H9 (cell line): ENCODE results near the gene HBS1L. TPM values are rescaled to one million over a fixed set of nuclear protein-coding genes. Genes with fewer than 3 reads are reported as not detected.

ENCODE experiments used
- DNase-seq: peaks from one replicate; pipeline ENCODE4 v3.0.0-alpha.2; 2017
- H2AFZ ChIP-seq: one replicate; pipeline ENCODE4 v1.6.1; 2013; ENCODE audit warnings: mild to moderate bottlenecking, low read length, control low read depth, moderate library complexity
- H2AK5ac ChIP-seq: 2 replicates; pipeline ENCODE4 v1.6.1; 2013; ENCODE audit warnings: low read length, control low read depth, mixed read lengths; ENCODE audit not compliant: insufficient read length
- H2BK120ac ChIP-seq: one replicate; pipeline ENCODE4 v1.6.1; 2013; ENCODE audit warnings: low read depth, mild to moderate bottlenecking, low read length, control low read depth, inconsistent platforms; ENCODE audit not compliant: poor library complexity, severe bottlenecking
- H2BK12ac ChIP-seq: 2 replicates; pipeline ENCODE4 v1.6.1; 2013; ENCODE audit warnings: low read length, control low read depth, mixed read lengths, low read depth; ENCODE audit not compliant: insufficient read length
- H2BK15ac ChIP-seq: 2 replicates; pipeline ENCODE4 v1.6.1; 2013; ENCODE audit warnings: low read depth, low read length, control low read depth
- H2BK20ac ChIP-seq: one replicate; pipeline ENCODE4 v1.6.1; 2013; ENCODE audit warnings: low read depth, mild to moderate bottlenecking, low read length, control low read depth, inconsistent platforms; ENCODE audit not compliant: poor library complexity, severe bottlenecking
- H2BK5ac ChIP-seq: 2 replicates; pipeline ENCODE4 v1.6.1; 2013; ENCODE audit warnings: low read length, control low read depth, mixed read lengths; ENCODE audit not compliant: insufficient read length
- H3K14ac ChIP-seq: 2 replicates; pipeline ENCODE4 v1.6.1; 2013; ENCODE audit warnings: low read length, control low read depth; ENCODE audit not compliant: insufficient read depth
- H3K18ac ChIP-seq: 2 replicates; pipeline ENCODE4 v1.6.1; 2013; ENCODE audit warnings: low read depth, mild to moderate bottlenecking, mixed read lengths, low read length, control low read depth; ENCODE audit not compliant: insufficient read length
- H3K23ac ChIP-seq: 2 replicates; pipeline ENCODE4 v1.6.1; 2013; ENCODE audit warnings: low read length, control low read depth, mixed read lengths, low read depth; ENCODE audit not compliant: insufficient read length
- H3K23me2 ChIP-seq: 2 replicates; pipeline ENCODE4 v1.6.1; 2013; ENCODE audit warnings: low read depth, mild to moderate bottlenecking, mixed read lengths, low read length, control low read depth; ENCODE audit not compliant: insufficient read length, poor library complexity, severe bottlenecking
- H3K27ac ChIP-seq: 2 replicates; pipeline ENCODE4 v1.5.1; 2013; ENCODE audit warnings: low read length, control low read depth, mixed read lengths, low read depth; ENCODE audit not compliant: insufficient read length
- H3K27me3 ChIP-seq: 2 replicates; pipeline ENCODE4 v1.6.1; 2013; ENCODE audit warnings: low read length, control low read depth, inconsistent platforms; ENCODE audit not compliant: insufficient read depth
- H3K4ac ChIP-seq: 2 replicates; pipeline ENCODE4 v1.6.1; 2013; ENCODE audit warnings: low read depth, mild to moderate bottlenecking, control low read depth, inconsistent platforms, low read length, moderate library complexity
- H3K4me1 ChIP-seq: 2 replicates; pipeline ENCODE4 v1.6.1; 2013; ENCODE audit warnings: low read length, control low read depth, inconsistent platforms; ENCODE audit not compliant: insufficient read depth
- H3K4me2 ChIP-seq: 2 replicates; pipeline ENCODE4 v1.6.1; 2013; ENCODE audit warnings: low read length, control low read depth, mixed read lengths; ENCODE audit not compliant: insufficient read length, insufficient read depth
- H3K56ac ChIP-seq: 2 replicates; pipeline ENCODE4 v1.6.1; 2013; ENCODE audit warnings: low read depth, mild to moderate bottlenecking, mixed read lengths, low read length, control low read depth; ENCODE audit not compliant: insufficient read length
- H3K79me1 ChIP-seq: 2 replicates; pipeline ENCODE4 v1.6.1; 2013; ENCODE audit warnings: low read depth, mild to moderate bottlenecking, moderate library complexity, low read length, control low read depth, inconsistent platforms; ENCODE audit not compliant: insufficient read depth, poor library complexity, severe bottlenecking
- H3K79me2 ChIP-seq: 2 replicates; pipeline ENCODE4 v1.6.1; 2013; ENCODE audit warnings: low read length, control low read depth, inconsistent platforms; ENCODE audit not compliant: insufficient read depth
- H3K9ac ChIP-seq: 2 replicates; pipeline ENCODE4 v1.6.1; 2013; ENCODE audit warnings: low read length, control low read depth, mixed read lengths; ENCODE audit not compliant: insufficient read length; ENCODE audit errors: extremely low read depth
- H3K9me3 ChIP-seq: one replicate; pipeline ENCODE4 v1.6.1; 2013; ENCODE audit warnings: low read depth, low read length, inconsistent platforms; ENCODE audit not compliant: control insufficient read depth
- H3T11ph ChIP-seq: one replicate; pipeline ENCODE4 v1.6.1; 2013; ENCODE audit warnings: mild to moderate bottlenecking, low read length, control low read depth, inconsistent platforms
- H4K20me1 ChIP-seq: one replicate; pipeline ENCODE4 v1.6.1; 2013; ENCODE audit not compliant: control insufficient read depth, insufficient read length, insufficient read depth
- H4K5ac ChIP-seq: 2 replicates; pipeline ENCODE4 v1.6.1; 2013; ENCODE audit warnings: low read depth, mild to moderate bottlenecking, mixed read lengths, low read length, control low read depth; ENCODE audit not compliant: insufficient read length
- H4K8ac ChIP-seq: replicated peaks from 2 replicates; pipeline ENCODE4 v1.6.1; 2013; ENCODE audit warnings: low read length, control low read depth, mixed read lengths, low read depth; ENCODE audit not compliant: insufficient read length
- H4K91ac ChIP-seq: 2 replicates; pipeline ENCODE4 v1.6.1; 2013; ENCODE audit warnings: low read depth, mild to moderate bottlenecking, moderate library complexity, mixed read lengths, low read length, control low read depth; ENCODE audit not compliant: insufficient read length
- H3K27ac Mint-ChIP-seq, 3 experiments: 2 replicates in 2 of 3; 3 replicates in 1 of 3; pipeline ENCODE4 v1.8.0; 2020 to 2021; ENCODE audit warnings: mixed read lengths in 3 of 3, mild to moderate bottlenecking in 1 of 3, moderate library complexity in 1 of 3
- H3K27me3 Mint-ChIP-seq: 2 replicates; pipeline ENCODE4 v1.8.0; 2021; ENCODE audit warnings: low read depth, mild to moderate bottlenecking, moderate library complexity, mixed read lengths
- H3K36me3 Mint-ChIP-seq, 3 experiments: 2 replicates in 2 of 3; 3 replicates in 1 of 3; pipeline ENCODE4 v1.8.0; 2020 to 2021; ENCODE audit warnings: low read depth in 3 of 3, mixed read lengths in 3 of 3; ENCODE audit not compliant: insufficient read depth in 1 of 3
- H3K4me1 Mint-ChIP-seq, 2 experiments: 2 replicates each; pipeline ENCODE4 v1.8.0; 2020; ENCODE audit warnings: mixed read lengths in 2 of 2
- H3K4me3 Mint-ChIP-seq, 2 experiments: 2 replicates in 1 of 2; 3 replicates in 1 of 2; pipeline ENCODE4 v1.8.0; 2020 to 2021; ENCODE audit warnings: mild to moderate bottlenecking in 2 of 2, mixed read lengths in 2 of 2, moderate library complexity in 1 of 2
- H3K9me3 Mint-ChIP-seq, 2 experiments: 2 replicates in 1 of 2; 3 replicates in 1 of 2; pipeline ENCODE4 v1.8.0; 2020; ENCODE audit warnings: mild to moderate bottlenecking in 2 of 2, mixed read lengths in 2 of 2, moderate library complexity in 1 of 2
- WGBS: extraction: QIAGEN DNeasy Blood & Tissue Kit; methylation state at CpG from one replicate; pipeline ENCODE4 v1.1.7; 2013; ENCODE audit warnings: missing lambda C conversion rate, low lambda C conversion rate, mixed read lengths; ENCODE audit not compliant: insufficient read length; ENCODE audit errors: extremely low coverage; 5-methylcytosine and 5-hydroxymethylcytosine counted together
- total RNA-seq: library from RNA; stranded (reverse); gene quantifications from 2 replicates; pipeline ENCODE4 v1.2.1, GENCODE V29; 2021
- TF ChIP-seq, protein P1 (sequence below): fragments of 200-600 bp; sonication (generic); conservative IDR thresholded peaks from 3 replicates; pipeline ENCODE4 v1.8.0; 2021; ENCODE audit warnings: antibody characterized with exemption, mild to moderate bottlenecking

HBS1L gene
- total RNA-seq, 1 experiment from 2014 or later = 110 TPM

DNA sequence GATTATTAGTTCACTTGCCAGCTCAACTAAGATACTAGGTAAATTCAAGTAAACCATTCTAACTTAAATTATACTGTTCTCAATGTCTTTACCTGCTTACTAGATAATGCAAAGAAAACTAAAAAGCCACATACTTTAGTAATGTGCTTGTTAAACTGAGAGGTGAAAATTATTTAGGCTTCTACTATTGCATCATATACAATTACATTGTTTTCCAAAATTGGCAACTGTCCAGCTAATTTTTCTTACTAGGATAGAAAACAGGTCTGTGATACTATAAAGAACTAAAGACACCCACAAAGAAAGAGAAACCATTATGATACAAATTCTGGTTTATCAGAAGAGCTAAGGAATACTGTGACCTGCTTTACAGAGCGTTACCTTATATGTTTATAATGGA lies 59.1 kb downstream of the HBS1L start:
- Histone ChIP-seq H3K23me2 (no peaks in the 10 kb centered on the region), H2BK20ac (no peak overlapping the region), H2BK12ac (no peak overlapping the region), H2BK120ac (no peak overlapping the region), H3K14ac (no peak overlapping the region), H4K91ac (no peak overlapping the region), H3K23ac (no peak overlapping the region), H4K20me1 (no peaks in the 10 kb centered on the region), H2AK5ac (no peak overlapping the region), H2BK5ac (no peak overlapping the region), H3K18ac (no peak overlapping the region), H4K8ac (no peak overlapping the region), H3T11ph (no peak overlapping the region), H3K79me1 (no peaks in the 10 kb centered on the region), H3K56ac (no peak overlapping the region), H3K79me2 (no peaks in the 10 kb centered on the region), H2AFZ (no peak overlapping the region), H4K5ac (no peak overlapping the region), H3K4me2 (no peak overlapping the region), H2BK15ac (no peak overlapping the region), H3K27me3 (no peaks in the 10 kb centered on the region), H3K9me3 (no peaks in the 10 kb centered on the region), H3K27ac (no peak overlapping the region), H3K4me1 (no peaks in the 10 kb centered on the region), H3K4ac (no peak overlapping the region), H3K9ac (no peak overlapping the region)
- Mint-ChIP-seq H3K9me3 (no peaks in the 10 kb centered on the region), H3K27ac (peak overlapping the region in 1 of 3 experiments; percentile 50; a peak in 1 of 7 replicates), H3K4me3 (no peak overlapping the region), H3K36me3 (peaks cover 0 to 15% (median 14%) of the 10 kb centered on the region in 3 experiments; a peak in 6 of 7 replicates), H3K4me1 (peaks cover 15 to 19% of the 10 kb centered on the region in 2 experiments), H3K27me3 (no peaks in the 10 kb centered on the region)
- no peak for DNase-seq
- no CpG with 5 or more reads among the region's 1 CpG for WGBS
- TF ChIP-seq, protein P1, sequence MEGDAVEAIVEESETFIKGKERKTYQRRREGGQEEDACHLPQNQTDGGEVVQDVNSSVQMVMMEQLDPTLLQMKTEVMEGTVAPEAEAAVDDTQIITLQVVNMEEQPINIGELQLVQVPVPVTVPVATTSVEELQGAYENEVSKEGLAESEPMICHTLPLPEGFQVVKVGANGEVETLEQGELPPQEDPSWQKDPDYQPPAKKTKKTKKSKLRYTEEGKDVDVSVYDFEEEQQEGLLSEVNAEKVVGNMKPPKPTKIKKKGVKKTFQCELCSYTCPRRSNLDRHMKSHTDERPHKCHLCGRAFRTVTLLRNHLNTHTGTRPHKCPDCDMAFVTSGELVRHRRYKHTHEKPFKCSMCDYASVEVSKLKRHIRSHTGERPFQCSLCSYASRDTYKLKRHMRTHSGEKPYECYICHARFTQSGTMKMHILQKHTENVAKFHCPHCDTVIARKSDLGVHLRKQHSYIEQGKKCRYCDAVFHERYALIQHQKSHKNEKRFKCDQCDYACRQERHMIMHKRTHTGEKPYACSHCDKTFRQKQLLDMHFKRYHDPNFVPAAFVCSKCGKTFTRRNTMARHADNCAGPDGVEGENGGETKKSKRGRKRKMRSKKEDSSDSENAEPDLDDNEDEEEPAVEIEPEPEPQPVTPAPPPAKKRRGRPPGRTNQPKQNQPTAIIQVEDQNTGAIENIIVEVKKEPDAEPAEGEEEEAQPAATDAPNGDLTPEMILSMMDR = no peak
